22Rv1 (cell line): Measurements from ENCODE around the gene ARHGAP10.

Experiments
- H3K27ac ChIP-seq: fragments of 450-650 bp; 2 replicates; pipeline ENCODE4 v1.5.1; 2017
- ZFX ChIP-seq: fragments of 450-650 bp; IDR thresholded peaks from 2 replicates; pipeline ENCODE4 v1.6.1; 2017; ENCODE audit warnings: antibody characterized with exemption, borderline replicate concordance
- TF ChIP-seq, protein P1 (sequence below): fragments of 450-650 bp; IDR thresholded peaks from 2 replicates; pipeline ENCODE4 v1.5.1; 2017; ENCODE audit warnings: mild to moderate bottlenecking

Gene ARHGAP10

DNA sequence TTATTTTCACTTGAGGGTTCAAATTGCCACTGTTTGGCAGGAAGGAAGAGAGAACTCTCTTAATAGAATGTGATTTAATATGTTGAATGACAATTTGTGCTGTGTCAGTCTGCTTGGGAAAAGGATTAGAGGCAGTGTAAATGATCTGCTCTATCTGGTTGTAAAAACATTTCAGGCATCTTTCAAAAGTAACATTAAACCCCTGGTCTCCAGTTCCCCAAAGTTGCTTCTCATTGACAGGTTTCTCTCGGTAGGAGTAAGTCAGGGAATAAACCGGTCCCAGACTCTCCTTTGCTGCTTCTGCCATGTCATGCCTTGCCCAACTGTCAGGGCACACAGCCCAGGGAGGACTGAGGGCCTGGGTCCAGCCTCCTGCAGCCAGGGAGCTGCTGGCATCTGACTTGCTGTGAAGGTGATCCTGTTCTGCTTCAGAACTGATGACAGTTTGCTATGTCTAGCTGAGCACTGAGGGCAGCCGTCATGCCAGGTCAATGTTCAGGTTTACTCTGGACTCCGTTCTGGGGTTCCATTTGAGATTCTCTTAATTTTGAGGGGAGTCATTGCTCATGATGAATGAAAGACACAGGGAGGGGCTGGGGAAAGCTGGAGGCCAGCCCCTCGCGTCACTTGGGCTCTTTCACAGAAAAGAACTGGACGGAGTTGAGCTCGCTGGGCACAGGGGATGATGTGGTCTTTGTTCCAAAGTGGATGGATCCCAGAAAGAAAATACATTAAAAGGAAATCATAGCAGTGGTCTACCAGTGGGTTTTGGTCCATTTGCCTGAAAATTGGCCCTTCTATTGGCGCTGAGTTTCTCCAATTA, 312.4 kb downstream of the ARHGAP10 start:
- H3K27ac ChIP-seq, result no peak overlapping the region
- TF ChIP-seq ZFX, result no peak
- TF ChIP-seq, protein P1, sequence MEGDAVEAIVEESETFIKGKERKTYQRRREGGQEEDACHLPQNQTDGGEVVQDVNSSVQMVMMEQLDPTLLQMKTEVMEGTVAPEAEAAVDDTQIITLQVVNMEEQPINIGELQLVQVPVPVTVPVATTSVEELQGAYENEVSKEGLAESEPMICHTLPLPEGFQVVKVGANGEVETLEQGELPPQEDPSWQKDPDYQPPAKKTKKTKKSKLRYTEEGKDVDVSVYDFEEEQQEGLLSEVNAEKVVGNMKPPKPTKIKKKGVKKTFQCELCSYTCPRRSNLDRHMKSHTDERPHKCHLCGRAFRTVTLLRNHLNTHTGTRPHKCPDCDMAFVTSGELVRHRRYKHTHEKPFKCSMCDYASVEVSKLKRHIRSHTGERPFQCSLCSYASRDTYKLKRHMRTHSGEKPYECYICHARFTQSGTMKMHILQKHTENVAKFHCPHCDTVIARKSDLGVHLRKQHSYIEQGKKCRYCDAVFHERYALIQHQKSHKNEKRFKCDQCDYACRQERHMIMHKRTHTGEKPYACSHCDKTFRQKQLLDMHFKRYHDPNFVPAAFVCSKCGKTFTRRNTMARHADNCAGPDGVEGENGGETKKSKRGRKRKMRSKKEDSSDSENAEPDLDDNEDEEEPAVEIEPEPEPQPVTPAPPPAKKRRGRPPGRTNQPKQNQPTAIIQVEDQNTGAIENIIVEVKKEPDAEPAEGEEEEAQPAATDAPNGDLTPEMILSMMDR, result no peak

DNA sequence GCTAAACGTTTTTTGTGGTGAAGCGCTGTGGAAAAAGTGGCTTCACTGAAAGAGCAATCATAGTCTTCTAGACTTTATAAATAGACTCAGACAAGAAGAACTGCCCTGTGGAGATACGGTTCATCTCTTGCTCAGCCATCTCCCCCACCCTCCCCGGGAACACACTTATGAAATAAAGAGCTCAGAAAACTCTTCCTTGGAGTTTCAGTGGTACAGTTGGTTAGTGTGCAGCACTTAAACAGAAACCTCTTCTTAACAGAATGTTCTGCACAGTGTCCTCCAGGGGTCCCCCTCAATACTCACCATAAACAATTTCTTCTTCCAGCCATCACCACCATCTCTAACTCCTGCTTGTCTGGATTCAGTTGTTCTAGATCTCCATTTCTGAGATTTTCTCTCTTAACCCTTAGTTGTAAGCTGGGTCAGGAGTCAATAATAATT, 313.0 kb downstream of the ARHGAP10 start:
- H3K27ac ChIP-seq, result no peak overlapping the region
- TF ChIP-seq, protein P1, result no peak
- no peak for TF ChIP-seq ZFX

DNA sequence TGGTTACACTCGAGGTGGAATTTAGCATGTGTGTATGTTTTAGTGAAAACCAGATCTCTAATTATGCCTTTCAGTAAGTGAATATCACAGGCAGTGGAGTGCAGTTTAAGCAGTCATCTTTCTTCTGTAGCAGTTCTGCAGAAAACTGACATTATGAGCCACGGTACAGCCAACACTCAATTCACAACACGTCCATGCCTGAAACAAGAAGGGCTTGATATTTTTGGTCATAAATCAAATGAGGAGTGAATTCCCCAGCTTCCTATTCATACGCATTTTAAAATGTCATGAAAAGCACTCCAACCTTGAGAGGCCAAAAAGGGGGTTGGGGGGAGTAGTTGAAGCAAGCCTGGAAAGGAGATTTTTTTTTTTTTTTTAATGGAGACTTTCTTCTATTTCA, 316.7 kb downstream of the ARHGAP10 start:
- H3K27ac ChIP-seq, result no peak overlapping the region
- TF ChIP-seq, protein P1, result no peak
- no peak for TF ChIP-seq ZFX

DNA sequence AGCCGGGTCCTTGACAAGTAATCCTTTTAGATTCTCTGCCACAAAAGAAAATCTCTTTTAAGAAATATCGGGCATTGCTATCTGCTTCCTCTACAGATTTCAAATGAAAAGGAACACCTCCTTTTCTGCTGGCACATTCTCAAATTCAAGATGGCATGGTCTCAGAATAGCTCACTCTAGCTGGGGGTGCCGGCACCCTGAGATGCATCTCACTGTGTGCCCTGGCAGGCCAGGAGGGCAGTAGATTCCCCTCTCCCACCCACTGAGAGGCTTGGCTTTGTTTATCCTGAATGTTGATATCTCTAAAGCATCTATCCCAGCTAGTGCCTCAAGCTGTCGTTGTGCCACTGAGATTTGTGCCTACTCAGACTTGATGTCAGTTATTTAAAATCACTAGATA, 319.5 kb downstream of the ARHGAP10 start:
- TF ChIP-seq ZFX, result no peak
- TF ChIP-seq, protein P1, result no peak
- H3K27ac ChIP-seq, result no peak overlapping the region

DNA sequence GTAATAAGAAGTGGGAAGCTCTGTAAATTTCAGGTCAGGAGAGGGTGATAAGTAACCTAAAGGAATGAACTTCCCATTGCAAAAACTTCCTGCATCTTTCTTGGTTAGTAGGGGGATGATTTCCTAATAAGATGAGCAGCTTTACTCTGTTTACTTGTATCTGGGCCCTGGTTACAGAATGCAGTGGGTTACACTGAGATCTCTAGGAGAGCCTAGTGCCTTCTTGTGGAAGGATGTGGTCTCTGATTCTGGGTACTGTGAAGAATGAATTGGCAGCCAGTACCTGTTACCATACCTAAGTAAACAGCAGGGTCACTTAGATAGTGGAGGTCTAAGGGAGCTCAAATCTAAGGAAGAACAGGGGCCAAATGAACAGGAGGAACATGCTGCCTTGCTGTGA, 320.6 kb downstream of the ARHGAP10 start:
- TF ChIP-seq, protein P1, result no peak
- no peak for TF ChIP-seq ZFX

DNA sequence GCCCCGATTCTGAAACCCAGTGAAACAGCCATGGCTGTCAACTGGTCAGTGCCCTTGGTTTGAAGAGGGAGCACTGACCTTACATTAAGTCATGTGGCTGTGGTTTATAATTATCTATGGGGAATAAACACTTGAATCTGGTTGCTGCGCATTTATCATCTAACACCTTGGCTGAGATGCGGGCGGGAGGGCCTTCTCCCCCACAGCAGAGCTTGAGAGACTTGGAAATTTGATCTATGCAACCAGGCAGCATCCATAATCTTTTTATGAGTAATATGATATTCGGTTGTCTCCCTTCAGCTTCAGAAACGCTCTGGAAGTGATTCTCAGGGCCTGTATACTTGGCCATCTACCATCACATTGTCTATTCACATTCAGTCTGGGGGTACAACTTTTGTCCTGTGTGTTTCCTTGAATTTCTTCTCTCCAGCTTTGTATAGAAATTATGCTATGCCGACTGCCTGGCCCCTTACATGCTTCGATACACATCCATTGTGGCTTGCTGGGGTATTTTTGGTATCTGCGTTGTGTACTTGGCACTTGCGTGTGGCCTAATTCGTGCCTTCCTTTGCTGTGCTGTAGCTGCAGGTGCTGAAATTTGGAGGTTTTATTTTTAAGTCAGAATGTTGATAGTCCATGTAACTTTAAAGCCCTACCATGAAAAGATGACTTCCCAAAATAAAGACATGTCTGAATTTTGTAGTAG, 321.6 kb downstream of the ARHGAP10 start:
- no peak for TF ChIP-seq ZFX
- TF ChIP-seq, protein P1, result no peak
- H3K27ac ChIP-seq, result no peak overlapping the region

More for the DNA sequence above, 320.6 kb downstream of the ARHGAP10 start:
- no peak overlapping the region for H3K27ac ChIP-seq

DNA sequence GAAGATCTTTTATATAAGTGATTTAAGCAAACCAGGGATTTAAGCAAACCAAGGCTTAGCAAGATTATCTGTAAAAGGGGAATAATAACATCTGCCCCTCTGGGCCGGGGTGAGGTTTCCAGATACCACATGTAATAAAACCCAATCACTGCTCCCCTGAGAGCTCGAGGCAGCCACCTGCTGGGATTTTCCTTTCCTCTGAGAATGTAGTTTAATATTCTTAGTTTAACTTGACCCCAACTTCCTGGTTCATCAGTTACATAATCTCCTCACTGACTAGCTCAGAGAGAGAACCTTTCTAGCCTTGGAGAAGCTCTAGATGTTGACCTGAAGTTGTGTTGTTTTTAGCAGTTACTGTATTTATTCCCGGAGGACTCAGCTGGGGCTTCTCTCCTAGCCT, 322.4 kb downstream of the ARHGAP10 start:
- TF ChIP-seq, protein P1, result no peak
- TF ChIP-seq ZFX, result no peak
- no peak overlapping the region for H3K27ac ChIP-seq
